DOHH2 (cell line): ENCODE data around the gene LILRB2.

Source experiments
- H3F3A ChIP-seq: fragments of 200-600 bp; sonication (generic), shearing (Covaris generic); 2 replicates; pipeline ENCODE4 v1.6.0; 2016; ENCODE audit warnings: antibody characterized with exemption, mild to moderate bottlenecking; ENCODE audit not compliant: control insufficient read depth, insufficient read depth
- H3K27ac ChIP-seq: fragments of 200-600 bp; sonication (generic); 2 replicates; pipeline ENCODE4 v1.5.1; 2014; ENCODE audit warnings: low read depth, mild to moderate bottlenecking, low read length, moderate library complexity
- H3K27me3 ChIP-seq: fragments of 200-600 bp; sonication (generic); 2 replicates; pipeline ENCODE4 v1.6.1; 2014; ENCODE audit warnings: mild to moderate bottlenecking, low read length, mixed read lengths; ENCODE audit not compliant: control insufficient read depth
- H3K36me3 ChIP-seq: fragments of 200-600 bp; sonication (generic); 2 replicates; pipeline ENCODE4 v1.6.1; 2014; ENCODE audit warnings: mild to moderate bottlenecking, low read length, moderate library complexity, mixed read lengths; ENCODE audit not compliant: control insufficient read depth
- H3K4me1 ChIP-seq: fragments of 200-600 bp; sonication (generic); 2 replicates; pipeline ENCODE4 v1.6.1; 2014; ENCODE audit warnings: mild to moderate bottlenecking, low read length, mixed read lengths; ENCODE audit not compliant: control insufficient read depth
- H3K4me2 ChIP-seq: fragments of 200-600 bp; sonication (generic); 2 replicates; pipeline ENCODE4 v1.6.0; 2014; ENCODE audit warnings: mild to moderate bottlenecking, low read length, moderate library complexity
- H3K4me3 ChIP-seq: fragments of 200-600 bp; sonication (generic); 2 replicates; pipeline ENCODE4 v1.5.1; 2014; ENCODE audit warnings: mild to moderate bottlenecking, low read length, mixed read lengths
- H3K79me2 ChIP-seq: fragments of 200-600 bp; sonication (generic); 2 replicates; pipeline ENCODE4 v1.6.1; 2014; ENCODE audit warnings: mild to moderate bottlenecking, low read length, mixed read lengths; ENCODE audit not compliant: control insufficient read depth
- H3K9me2 ChIP-seq: fragments of 200-600 bp; sonication (generic); replicated peaks from 2 replicates; pipeline ENCODE4 v1.6.1; 2014; ENCODE audit warnings: mild to moderate bottlenecking, low read length, mixed read lengths; ENCODE audit not compliant: control insufficient read depth
- H3K9me3 ChIP-seq: fragments of 200-600 bp; sonication (generic); 2 replicates; pipeline ENCODE4 v1.6.1; 2014; ENCODE audit warnings: antibody characterized with exemption, low read length, mixed read lengths; ENCODE audit not compliant: control insufficient read depth, insufficient read depth
- H4K20me1 ChIP-seq: fragments of 200-600 bp; sonication (generic); 2 replicates; pipeline ENCODE4 v1.6.0; 2014; ENCODE audit warnings: low read depth, mild to moderate bottlenecking, antibody characterized with exemption, low read length, moderate library complexity; ENCODE audit not compliant: control insufficient read depth, insufficient read depth
- CTCF ChIP-seq: fragments of 200-600 bp; sonication (generic); IDR thresholded peaks from one replicate; pipeline ENCODE4 v1.5.1; 2014; ENCODE audit warnings: antibody characterized with exemption, mild to moderate bottlenecking, low read depth, low read length; ENCODE audit not compliant: poor library complexity, severe bottlenecking
- EZH2phosphoT487 ChIP-seq: fragments of 200-600 bp; sonication (generic); IDR thresholded peaks from 2 replicates; pipeline ENCODE4 v1.6.1; 2017; ENCODE audit warnings: borderline replicate concordance, mild to moderate bottlenecking, antibody characterized with exemption, low read length, moderate library complexity, mixed read lengths

The LILRB2 gene

DNA sequence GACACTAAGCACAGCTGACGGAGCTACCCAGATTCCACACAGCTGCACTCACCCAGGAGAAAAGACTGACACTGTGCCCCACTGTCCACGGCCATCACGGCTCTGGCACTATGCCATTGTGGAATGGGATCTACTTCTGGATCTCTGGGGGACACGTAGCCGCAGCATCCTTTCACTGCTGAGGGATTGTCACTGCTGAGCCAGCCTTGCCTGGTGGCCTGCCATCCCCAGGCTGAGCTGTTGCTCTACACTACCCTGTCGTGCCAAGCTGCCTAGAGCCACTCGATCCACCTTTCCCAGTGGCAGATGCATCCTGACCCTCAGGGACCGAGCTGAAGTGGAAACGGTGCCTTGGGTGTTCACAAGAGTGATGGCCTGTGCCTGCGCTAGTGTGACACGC, 18.8 kb downstream of the LILRB2 start:
- Histone ChIP-seq H3K4me1 (no peaks in the 10 kb centered on the region), H3K9me3 (no peaks in the 10 kb centered on the region), H3K79me2 (no peaks in the 10 kb centered on the region), H3K4me2 (no peak overlapping the region), H3K27me3 (peaks cover 12% of the 10 kb centered on the region), H4K20me1 (no peaks in the 10 kb centered on the region), H3K27ac (no peak overlapping the region), H3K9me2 (no peaks in the 10 kb centered on the region), H3K4me3 (no peak overlapping the region), H3F3A (no peaks in the 10 kb centered on the region), H3K36me3 (no peaks in the 10 kb centered on the region)
- TF ChIP-seq CTCF (no peak), EZH2phosphoT487 (no peak)

DNA sequence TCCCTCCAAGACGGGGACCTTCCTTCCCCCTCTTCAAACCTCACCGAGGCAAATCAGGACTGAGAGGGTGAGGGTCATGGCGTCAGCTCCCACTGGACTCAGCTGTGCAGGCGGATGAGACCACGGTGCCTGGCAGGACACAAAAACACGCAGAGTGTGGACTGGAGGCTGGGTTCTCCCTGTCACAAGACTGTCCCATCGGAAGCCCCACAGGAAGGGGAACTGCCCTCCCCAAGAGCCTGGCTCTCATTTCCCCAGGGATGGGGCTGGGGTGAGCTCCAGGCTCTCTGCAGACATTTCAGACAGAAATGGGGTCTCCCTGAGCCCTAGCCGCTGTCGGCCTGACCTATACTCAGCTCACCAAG, 23.8 kb downstream of the LILRB2 start, which contains the start of gene LILRB5:
LILRB5 (minus strand) TSS at position 158 of the 365 bp plus-strand sequence; CDS start at position 78, 80 bp downstream.
- Histone ChIP-seq H3K9me3 (no peaks in the 10 kb centered on the region), H3K4me2 (no peak within 1 kb of the TSS), H3F3A (no peaks in the 10 kb centered on the region), H3K4me1 (no peaks in the 10 kb centered on the region), H3K36me3 (no peaks in the 10 kb centered on the region), H3K27me3 (peaks cover 15% of the 10 kb centered on the region), H3K27ac (no peak within 1 kb of the TSS), H4K20me1 (no peaks in the 10 kb centered on the region), H3K4me3 (no peak within 1 kb of the TSS), H3K79me2 (no peaks in the 10 kb centered on the region), H3K9me2 (no peaks in the 10 kb centered on the region)
- TF ChIP-seq CTCF (no peak), EZH2phosphoT487 (no peak)

- no peaks in the 10 kb centered on the region for H3K9me2 ChIP-seq
- H3K79me2 ChIP-seq: no peaks in the 10 kb centered on the region
- no peak overlapping the region for H3K27ac ChIP-seq
- no peak overlapping the region for H3K4me3 ChIP-seq
- H3K4me2 ChIP-seq: no peak overlapping the region
- no peaks in the 10 kb centered on the region for H3K9me3 ChIP-seq
- TF ChIP-seq CTCF (no peak), EZH2phosphoT487 (no peak)
- no peaks in the 10 kb centered on the region for H4K20me1 ChIP-seq
- no peaks in the 10 kb centered on the region for H3K4me1 ChIP-seq
- H3F3A ChIP-seq: no peaks in the 10 kb centered on the region
- peaks cover 13% of the 10 kb centered on the region for H3K27me3 ChIP-seq
- H3K36me3 ChIP-seq: no peaks in the 10 kb centered on the region
These were observed 24.4 kb downstream of the LILRB2 start for GRCh38 chr19:54256250-54257115.
